ENCODE data around the gene WDR89.
"Not testable (repeated sequence)": the region's sequence is repeated elsewhere in the genome, so short reads cannot be mapped to it uniquely, and the experiment has no call there.

WDR89 gene

DNA sequence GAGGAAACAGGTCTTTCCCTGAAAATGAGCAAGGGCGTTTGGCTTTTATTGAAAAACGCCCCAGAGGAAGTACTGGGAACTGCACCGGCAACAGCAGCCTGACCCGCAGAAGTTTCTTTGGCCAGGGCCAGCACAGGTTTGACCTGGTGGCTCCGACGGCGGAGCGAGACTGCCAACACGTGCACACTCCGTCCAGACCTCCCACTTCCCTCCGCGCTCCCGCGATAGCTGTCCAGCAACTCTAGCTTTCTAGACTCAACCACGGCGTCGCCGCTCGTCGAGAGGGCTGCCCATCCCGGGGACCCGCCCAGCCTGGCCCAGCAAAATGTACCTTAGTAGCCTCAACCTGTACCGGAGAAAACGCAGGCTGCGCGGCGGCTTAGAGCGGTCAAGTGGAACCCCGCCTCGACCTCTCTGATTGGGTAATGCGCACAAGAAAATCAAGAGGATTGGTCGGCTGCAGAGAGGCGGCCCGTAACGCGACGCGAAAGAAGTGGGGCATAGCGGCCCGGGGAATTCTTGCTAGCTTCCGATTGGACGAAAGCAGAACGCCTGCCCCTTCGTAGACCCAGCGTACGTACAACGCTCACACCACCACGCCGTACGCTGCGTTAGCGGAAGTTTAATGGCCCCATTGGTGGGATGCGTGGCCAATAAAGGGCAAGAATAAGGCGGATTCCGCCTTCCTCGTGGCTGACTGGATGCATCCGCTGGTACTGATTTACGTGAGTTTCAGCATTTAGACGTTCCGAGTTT is at the start of gene WDR89:
Gene WDR89 (minus strand): TSS at position 399 of the 756 bp plus-strand sequence. CDS start 41,929 bp downstream, outside the sequence.
- DNase-seq = peak; percentile 94

DNA sequence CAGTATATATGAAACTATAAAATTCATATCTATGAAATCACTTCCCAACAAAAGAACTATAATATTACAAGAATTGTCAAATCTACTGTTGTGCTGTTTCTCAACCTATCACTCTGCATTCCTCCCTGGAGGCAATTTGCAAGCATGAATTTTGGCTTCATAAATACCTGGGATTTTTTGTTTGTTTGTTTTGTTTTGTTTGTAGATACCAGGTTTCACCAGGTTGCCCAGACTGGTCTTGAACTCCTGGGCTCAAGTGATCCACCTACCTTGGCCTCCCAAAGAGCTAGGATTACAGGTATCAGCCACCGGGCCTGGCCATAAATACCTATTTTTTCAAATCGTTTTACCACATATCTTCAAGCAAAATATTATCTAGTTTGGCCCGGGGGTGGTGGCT is 47.5 kb upstream of the WDR89 start:
- no peak for DNase-seq

DNA sequence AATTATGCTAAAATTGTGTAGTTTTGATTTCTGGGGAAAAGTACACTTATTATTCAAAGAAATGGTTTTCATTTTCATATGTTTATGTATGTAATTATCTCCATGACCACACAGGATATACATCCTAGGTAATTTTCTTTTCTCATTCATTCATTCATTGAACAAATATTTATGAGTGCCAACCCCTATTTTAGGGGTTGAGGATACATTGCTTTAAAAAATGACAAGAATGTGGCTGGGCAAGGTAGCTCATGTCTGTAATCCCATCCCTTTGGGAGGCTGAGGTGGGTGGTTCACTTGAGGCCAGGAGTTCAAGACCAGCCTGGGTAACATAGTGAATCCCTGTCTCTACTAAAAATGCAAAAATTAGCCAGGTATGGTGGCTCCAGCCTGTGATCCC is 45.3 kb upstream of the WDR89 start:
- no peak for DNase-seq

- DNase-seq = no peak
Observed at GRCh38 chr14:63685401-63685800, 43.7 kb upstream of the WDR89 start.

DNA sequence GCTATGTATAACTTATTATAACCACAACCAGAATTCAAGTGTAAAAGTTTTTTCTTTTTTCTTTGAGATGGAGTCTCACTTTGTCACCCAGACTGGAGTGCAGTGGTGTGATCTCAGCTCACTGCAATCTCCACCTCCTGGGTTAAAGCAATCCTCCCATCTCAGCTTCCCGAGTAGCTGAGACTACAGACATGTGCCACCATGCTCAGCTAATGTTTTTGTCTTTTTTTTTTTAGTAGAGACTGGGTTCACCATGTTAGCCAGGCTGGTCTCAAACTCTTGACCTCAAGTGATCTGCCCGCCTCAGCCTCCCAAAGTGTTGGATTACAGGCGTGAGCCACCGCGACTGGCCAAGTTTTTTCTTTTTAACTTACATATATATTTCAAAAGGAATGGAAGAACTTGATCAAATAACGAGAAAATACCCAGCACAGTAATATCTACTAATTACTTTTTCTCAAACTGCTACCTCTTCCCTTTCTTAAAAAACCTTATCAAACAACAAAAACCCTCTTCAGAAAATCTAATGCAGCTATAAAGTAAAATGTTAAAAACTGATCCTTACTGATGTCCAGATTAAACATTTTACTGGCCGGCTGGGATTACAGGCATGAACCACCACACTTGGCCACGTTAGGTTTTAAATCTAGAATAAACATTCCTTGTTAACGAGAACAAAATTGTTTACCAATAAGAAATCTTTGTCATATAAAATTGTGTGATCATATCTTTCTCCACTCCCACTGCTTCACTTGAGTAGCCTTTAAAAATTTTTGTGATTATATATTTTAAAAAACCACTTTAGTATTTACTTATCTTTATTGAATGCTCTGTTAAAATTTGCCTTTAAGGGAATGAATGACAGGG is 41.3 kb upstream of the WDR89 start:
- DNase-seq = no peak

DNA sequence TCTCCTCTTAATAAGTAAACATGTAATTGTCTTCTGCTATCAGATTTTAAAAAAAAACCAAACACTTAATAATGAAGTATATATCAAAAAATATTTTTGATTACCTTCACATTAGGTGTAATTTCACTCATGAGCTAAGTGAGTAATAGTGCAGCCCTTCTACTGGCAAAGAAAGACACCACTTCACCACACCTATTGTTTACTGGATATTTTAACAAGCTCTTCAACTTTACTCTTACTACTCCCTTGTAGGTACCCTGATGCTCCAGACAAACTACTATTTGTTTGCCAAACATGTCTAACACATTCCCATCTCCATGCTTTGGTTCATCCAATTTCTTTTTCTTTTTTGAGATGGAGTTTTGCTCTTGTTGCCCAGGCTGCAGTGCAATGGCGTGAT is 36.9 kb upstream of the WDR89 start:
- DNase-seq = no peak

- no peak for DNase-seq
Observed at GRCh38 chr14:63677891-63678379, 36.3 kb upstream of the WDR89 start.

GRCh38 chr14:63676615-63677014 is 34.9 kb upstream of the WDR89 start:
- no peak for DNase-seq

- no peak for DNase-seq
Observed at GRCh38 chr14:63673886-63674497, 32.3 kb upstream of the WDR89 start.

DNA sequence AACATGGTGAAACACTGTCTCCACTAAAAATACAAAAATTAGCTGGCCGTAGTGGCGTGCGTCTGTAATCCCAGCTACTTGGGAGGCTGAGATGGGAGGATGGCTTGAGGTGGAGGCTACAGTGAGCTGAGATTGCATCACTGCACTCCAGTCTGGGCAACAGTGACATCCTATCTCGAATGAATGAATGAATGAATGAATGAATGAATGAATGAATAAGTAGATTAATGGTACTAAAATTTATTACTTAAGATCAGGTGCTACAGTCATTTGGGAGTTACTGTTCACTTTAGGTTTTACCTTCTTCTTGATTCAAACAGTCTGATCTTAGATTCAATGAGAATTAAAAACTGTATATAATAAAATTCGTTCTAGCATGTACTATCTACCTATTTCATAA is 31.6 kb upstream of the WDR89 start:
- DNase-seq = no peak

GRCh38 chr14:63672417-63673180 is 30.9 kb upstream of the WDR89 start:
- DNase-seq = no peak

GRCh38 chr14:63671987-63672386 is 30.3 kb upstream of the WDR89 start:
- no peak for DNase-seq

GRCh38 chr14:63670692-63671091 is 29.0 kb upstream of the WDR89 start:
- no peak for DNase-seq

DNA sequence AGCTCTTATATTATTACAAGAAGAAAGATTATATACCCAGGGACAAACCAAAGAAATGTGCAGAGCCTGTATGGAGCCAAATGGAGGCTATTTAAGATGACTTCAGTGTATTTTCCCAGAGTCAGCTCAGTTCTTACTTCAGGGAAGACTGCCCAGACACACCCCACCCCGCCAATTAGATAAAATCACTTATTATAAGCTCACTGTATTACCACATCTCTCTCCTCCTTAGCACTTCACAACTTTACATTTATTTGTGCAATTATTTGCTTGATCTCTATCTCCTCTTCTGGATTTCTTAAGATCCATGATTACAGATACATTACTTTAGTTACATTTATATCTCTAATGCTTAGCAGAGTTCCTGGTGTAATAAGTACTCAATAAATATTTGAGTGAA is 24.7 kb upstream of the WDR89 start:
- no peak for DNase-seq

GRCh38 chr14:63663428-63664341 is 22.0 kb upstream of the WDR89 start:
- no peak for DNase-seq

DNA sequence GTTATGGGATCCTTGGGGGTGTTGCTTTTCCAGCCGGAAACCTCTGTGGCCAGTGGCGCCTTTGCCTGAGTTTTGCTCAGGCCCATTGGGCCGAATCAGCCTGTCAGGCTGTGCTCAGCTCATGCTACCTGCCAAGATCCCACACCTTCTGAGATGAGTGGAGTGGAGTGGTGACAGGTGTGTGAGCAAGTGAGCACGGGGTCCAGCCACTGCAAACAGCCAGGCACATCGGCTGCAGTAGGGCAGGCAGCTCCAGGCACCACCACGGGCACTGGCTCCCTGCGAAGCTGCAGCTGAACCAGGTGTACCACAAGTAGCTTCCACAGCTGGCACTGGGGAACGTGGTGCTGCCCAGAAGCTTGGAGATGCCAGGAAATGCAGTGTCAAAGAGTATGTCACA is 21.1 kb upstream of the WDR89 start:
- DNase-seq = no peak

- DNase-seq = not testable (repeated sequence)
Observed at GRCh38 chr14:63661881-63662280, 20.2 kb upstream of the WDR89 start.

- DNase-seq = no peak
Observed at GRCh38 chr14:63659726-63660125, 18.1 kb upstream of the WDR89 start.

DNA sequence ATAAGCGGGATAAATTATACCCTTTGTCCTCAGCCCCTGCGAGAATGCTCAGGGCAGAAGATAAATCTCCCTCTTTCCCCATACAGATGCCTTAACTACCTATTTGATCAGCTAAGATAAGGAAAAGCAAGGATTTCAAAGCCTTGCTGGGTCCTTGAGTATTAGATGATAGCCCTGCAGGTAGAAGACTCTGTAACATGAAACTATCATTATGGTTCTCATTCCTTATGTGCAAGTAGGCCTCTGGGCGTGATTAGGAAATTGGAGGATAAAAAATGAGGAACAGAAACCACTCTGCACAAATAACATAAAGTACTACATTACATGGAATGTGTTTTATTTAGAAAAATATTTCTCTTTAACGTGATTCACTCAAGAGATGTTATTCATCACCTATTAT is 14.5 kb upstream of the WDR89 start:
- DNase-seq = no peak

DNA sequence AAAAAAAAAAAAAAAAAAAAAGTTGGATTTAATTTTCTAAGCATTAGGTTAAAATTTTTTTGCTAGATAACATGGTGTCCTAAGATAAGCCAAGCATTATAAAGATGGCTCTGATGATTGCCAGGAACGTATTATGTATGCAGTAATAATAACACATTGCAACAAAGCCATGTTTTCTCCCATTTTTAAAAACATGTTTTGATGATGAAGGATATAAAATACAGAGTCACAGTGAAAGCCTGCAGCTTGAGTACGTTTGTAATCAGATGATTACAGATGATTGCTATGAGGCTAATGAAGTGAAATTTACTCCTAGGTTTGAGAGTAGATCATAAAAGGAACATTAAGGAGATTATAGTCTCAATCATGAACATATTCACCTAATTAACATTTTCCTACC is 13.3 kb upstream of the WDR89 start:
- DNase-seq = no peak

DNA sequence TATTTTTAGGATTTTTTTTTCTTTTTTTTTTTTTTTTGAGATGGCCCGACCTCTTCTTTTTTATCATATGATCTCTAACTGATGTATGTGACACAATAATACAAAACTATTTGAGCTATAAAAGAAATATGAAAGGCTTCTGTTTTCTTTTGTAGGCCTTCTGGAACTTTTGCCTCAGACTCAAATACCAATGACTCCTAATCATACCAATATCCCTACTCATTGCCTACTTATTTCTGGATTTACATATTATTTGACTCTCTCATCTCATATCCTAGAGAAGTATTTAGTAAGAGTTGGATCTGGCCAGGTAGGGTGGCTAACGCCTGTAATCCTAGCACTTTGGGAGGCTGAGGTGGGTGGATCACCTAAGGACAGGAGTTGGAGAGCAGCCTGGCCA is 12.7 kb upstream of the WDR89 start:
- DNase-seq = no peak

DNA sequence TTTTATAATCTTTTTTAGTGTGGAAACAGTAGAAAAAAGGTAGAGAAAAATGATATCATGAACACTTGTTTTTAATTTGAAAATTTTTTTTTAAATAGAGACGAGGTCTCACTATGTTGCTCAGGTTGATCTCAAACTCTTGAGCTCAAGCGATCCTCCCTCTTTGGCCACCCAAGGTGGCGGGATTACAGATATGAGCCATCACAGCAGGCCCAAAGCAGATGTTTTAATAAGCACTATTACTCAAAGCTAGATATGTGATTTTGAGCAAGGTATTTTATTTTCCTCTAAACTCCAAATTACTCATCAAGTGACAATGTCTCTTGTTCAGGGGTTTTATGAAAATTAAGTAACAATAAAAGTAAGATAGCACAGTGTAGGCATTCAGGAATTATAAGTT is 10.7 kb upstream of the WDR89 start:
- DNase-seq = no peak

Data from activated CD4-positive, alpha-beta T cell treated with anti-CD3 and anti-CD28 coated beads for 1 hour (primary cell).